T-helper 1 cell treated with Interleukin-12 subunit alpha and Interleukin-12 subunit beta and Interleukin-4 antibody, amounts not matched to agents 30 μg/mL and 1 μg/mL, for 36 hours (primary cell): ENCODE results near the gene PRSS27.

Experiments
- H3K27ac Mint-ChIP-seq: one replicate; pipeline ENCODE4 v1.8.0; 2021; ENCODE audit warnings: mild to moderate bottlenecking, mixed read lengths
- H3K27me3 Mint-ChIP-seq: one replicate; pipeline ENCODE4 v1.8.0; 2021; ENCODE audit warnings: low read depth, mixed read lengths
- H3K36me3 Mint-ChIP-seq: one replicate; pipeline ENCODE4 v1.8.0; 2021; ENCODE audit warnings: low read depth, mixed read lengths
- H3K4me1 Mint-ChIP-seq: one replicate; pipeline ENCODE4 v1.8.0; 2021; ENCODE audit warnings: low read depth, mixed read lengths
- H3K4me3 Mint-ChIP-seq: one replicate; pipeline ENCODE4 v1.8.0; 2021; ENCODE audit warnings: mild to moderate bottlenecking, moderate library complexity, mixed read lengths
- H3K9me3 Mint-ChIP-seq: one replicate; pipeline ENCODE4 v1.8.0; 2021; ENCODE audit warnings: mixed read lengths

PRSS27 gene

GRCh38 chr16:2720064-2720457 is at the start of gene PRSS27:
Gene PRSS27 (minus strand): TSS chr16:2720224. CDS start chr16:2720160, 64 bp downstream.
- Mint-ChIP-seq H3K4me3 (peak within 1 kb of the TSS; percentile 72), H3K4me1 (peaks cover 5% of the 10 kb centered on the region), H3K27ac (peak within 1 kb of the TSS; percentile 74), H3K27me3 (peaks cover 9% of the 10 kb centered on the region), H3K36me3 (no peaks in the 10 kb centered on the region), H3K9me3 (no peaks in the 10 kb centered on the region)

GRCh38 chr16:2769675-2770056 is 49.6 kb upstream of the PRSS27 start:
- Mint-ChIP-seq H3K4me1 (peaks cover 10% of the 10 kb centered on the region), H3K4me3 (no peak overlapping the region), H3K9me3 (no peaks in the 10 kb centered on the region), H3K27me3 (no peaks in the 10 kb centered on the region), H3K36me3 (peaks cover 61% of the 10 kb centered on the region), H3K27ac (no peak overlapping the region)

GRCh38 chr16:2769100-2769529 is 49.1 kb upstream of the PRSS27 start:
- Mint-ChIP-seq H3K9me3 (no peaks in the 10 kb centered on the region), H3K36me3 (peaks cover 60% of the 10 kb centered on the region), H3K27me3 (no peaks in the 10 kb centered on the region), H3K4me1 (peaks cover 10% of the 10 kb centered on the region), H3K4me3 (no peak overlapping the region), H3K27ac (no peak overlapping the region)

- Mint-ChIP-seq H3K27me3 (no peaks in the 10 kb centered on the region), H3K4me1 (peaks cover 10% of the 10 kb centered on the region), H3K9me3 (no peaks in the 10 kb centered on the region), H3K36me3 (peaks cover 66% of the 10 kb centered on the region), H3K4me3 (no peak overlapping the region), H3K27ac (no peak overlapping the region)
These were observed 48.5 kb upstream of the PRSS27 start for GRCh38 chr16:2768403-2769089.

- Mint-ChIP-seq H3K36me3 (peaks cover 71% of the 10 kb centered on the region), H3K27ac (no peak overlapping the region), H3K4me3 (no peak overlapping the region), H3K9me3 (no peaks in the 10 kb centered on the region), H3K27me3 (no peaks in the 10 kb centered on the region), H3K4me1 (peaks cover 10% of the 10 kb centered on the region)
These were observed 47.9 kb upstream of the PRSS27 start for GRCh38 chr16:2767891-2768290.

GRCh38 chr16:2767140-2767731 is 47.2 kb upstream of the PRSS27 start:
- Mint-ChIP-seq H3K9me3 (no peaks in the 10 kb centered on the region), H3K4me1 (peaks cover 7% of the 10 kb centered on the region), H3K36me3 (peaks cover 73% of the 10 kb centered on the region), H3K4me3 (no peak overlapping the region), H3K27ac (no peak overlapping the region), H3K27me3 (no peaks in the 10 kb centered on the region)

- peaks cover 76% of the 10 kb centered on the region for H3K36me3 Mint-ChIP-seq
- H3K27ac Mint-ChIP-seq, result no peak overlapping the region
These were observed 46.6 kb upstream of the PRSS27 start for GRCh38 chr16:2766430-2767139.

GRCh38 chr16:2765462-2766404 is 45.7 kb upstream of the PRSS27 start:
- Mint-ChIP-seq H3K9me3 (no peaks in the 10 kb centered on the region), H3K4me3 (no peak overlapping the region), H3K4me1 (peaks cover 7% of the 10 kb centered on the region), H3K27ac (no peak overlapping the region), H3K36me3 (peaks cover 80% of the 10 kb centered on the region), H3K27me3 (no peaks in the 10 kb centered on the region)

More at GRCh38 chr16:2766430-2767139, 46.6 kb upstream of the PRSS27 start:
- no peak overlapping the region for H3K4me3 Mint-ChIP-seq
- no peaks in the 10 kb centered on the region for H3K27me3 Mint-ChIP-seq
- peaks cover 7% of the 10 kb centered on the region for H3K4me1 Mint-ChIP-seq
- H3K9me3 Mint-ChIP-seq, result no peaks in the 10 kb centered on the region

GRCh38 chr16:2764718-2765117 is 44.7 kb upstream of the PRSS27 start:
- no peak overlapping the region for H3K27ac Mint-ChIP-seq
- peaks cover 10% of the 10 kb centered on the region for H3K4me1 Mint-ChIP-seq
- no peak overlapping the region for H3K4me3 Mint-ChIP-seq
- H3K36me3 Mint-ChIP-seq, result peaks cover 88% of the 10 kb centered on the region
- H3K9me3 Mint-ChIP-seq, result no peaks in the 10 kb centered on the region
- no peaks in the 10 kb centered on the region for H3K27me3 Mint-ChIP-seq

- H3K27me3 Mint-ChIP-seq, result no peaks in the 10 kb centered on the region
- H3K4me3 Mint-ChIP-seq, result no peak overlapping the region
- peaks cover 9% of the 10 kb centered on the region for H3K4me1 Mint-ChIP-seq
- no peaks in the 10 kb centered on the region for H3K9me3 Mint-ChIP-seq
- no peak overlapping the region for H3K27ac Mint-ChIP-seq
- peaks cover 89% of the 10 kb centered on the region for H3K36me3 Mint-ChIP-seq
These were observed 43.1 kb upstream of the PRSS27 start for GRCh38 chr16:2763173-2763572.

- Mint-ChIP-seq H3K27me3 (no peaks in the 10 kb centered on the region), H3K9me3 (no peaks in the 10 kb centered on the region), H3K4me1 (peaks cover 11% of the 10 kb centered on the region), H3K36me3 (peaks cover 89% of the 10 kb centered on the region), H3K4me3 (no peak overlapping the region), H3K27ac (no peak overlapping the region)
These were observed 42.7 kb upstream of the PRSS27 start for GRCh38 chr16:2762711-2763110.

GRCh38 chr16:2761886-2762583 is 42.0 kb upstream of the PRSS27 start:
- H3K4me1 Mint-ChIP-seq, result peaks cover 15% of the 10 kb centered on the region
- no peaks in the 10 kb centered on the region for H3K27me3 Mint-ChIP-seq
- no peak overlapping the region for H3K27ac Mint-ChIP-seq
- peaks cover 91% of the 10 kb centered on the region for H3K36me3 Mint-ChIP-seq
- H3K4me3 Mint-ChIP-seq, result no peak overlapping the region
- no peaks in the 10 kb centered on the region for H3K9me3 Mint-ChIP-seq

GRCh38 chr16:2761472-2761871 is 41.4 kb upstream of the PRSS27 start:
- Mint-ChIP-seq H3K4me1 (peaks cover 19% of the 10 kb centered on the region), H3K9me3 (no peaks in the 10 kb centered on the region), H3K36me3 (peaks cover 94% of the 10 kb centered on the region), H3K27me3 (no peaks in the 10 kb centered on the region), H3K4me3 (no peak overlapping the region), H3K27ac (no peak overlapping the region)

GRCh38 chr16:2757344-2757743 is 37.3 kb upstream of the PRSS27 start:
- Mint-ChIP-seq H3K4me1 (peaks cover 44% of the 10 kb centered on the region), H3K36me3 (peaks cover 75% of the 10 kb centered on the region), H3K27me3 (no peaks in the 10 kb centered on the region), H3K4me3 (no peak overlapping the region), H3K9me3 (no peaks in the 10 kb centered on the region), H3K27ac (no peak overlapping the region)
